Fibroblast of the aortic adventitia (primary cell): ENCODE results near the gene TBL1X. TPM values are rescaled to one million over a fixed set of nuclear protein-coding genes. Genes with fewer than 3 reads are reported as not detected.
A peak's percentile ranks its signal among the peaks of the same experiment; 100 is the strongest.

Experiments used
- DNase-seq: peaks from one replicate; pipeline ENCODE4 v3.0.0-alpha.2; 2010; ENCODE audit warnings: low read depth
- H3K4me3 ChIP-seq: 2 replicates; pipeline ENCODE4 v1.5.1; 2011; ENCODE audit warnings: low read depth, mild to moderate bottlenecking, control low read depth, low read length, moderate library complexity
- total RNA-seq: library from RNA; depleted of rRNA; stranded (reverse); fragments of >200 nt; gene quantifications from 2 replicates; pipeline ENCODE4 v1.2.3, GENCODE V29; 2012; ENCODE audit warnings: low replicate concordance
- TF ChIP-seq, protein P1 (sequence below): IDR thresholded peaks from 2 replicates; pipeline ENCODE4 v1.5.1; 2011; ENCODE audit warnings: mild to moderate bottlenecking, low read length, control low read depth, inconsistent platforms; ENCODE audit not compliant: insufficient read depth

The TBL1X gene
- total RNA-seq, 1 donor: 15.6 TPM

- DNase-seq: no peak
- TF ChIP-seq, protein P1, sequence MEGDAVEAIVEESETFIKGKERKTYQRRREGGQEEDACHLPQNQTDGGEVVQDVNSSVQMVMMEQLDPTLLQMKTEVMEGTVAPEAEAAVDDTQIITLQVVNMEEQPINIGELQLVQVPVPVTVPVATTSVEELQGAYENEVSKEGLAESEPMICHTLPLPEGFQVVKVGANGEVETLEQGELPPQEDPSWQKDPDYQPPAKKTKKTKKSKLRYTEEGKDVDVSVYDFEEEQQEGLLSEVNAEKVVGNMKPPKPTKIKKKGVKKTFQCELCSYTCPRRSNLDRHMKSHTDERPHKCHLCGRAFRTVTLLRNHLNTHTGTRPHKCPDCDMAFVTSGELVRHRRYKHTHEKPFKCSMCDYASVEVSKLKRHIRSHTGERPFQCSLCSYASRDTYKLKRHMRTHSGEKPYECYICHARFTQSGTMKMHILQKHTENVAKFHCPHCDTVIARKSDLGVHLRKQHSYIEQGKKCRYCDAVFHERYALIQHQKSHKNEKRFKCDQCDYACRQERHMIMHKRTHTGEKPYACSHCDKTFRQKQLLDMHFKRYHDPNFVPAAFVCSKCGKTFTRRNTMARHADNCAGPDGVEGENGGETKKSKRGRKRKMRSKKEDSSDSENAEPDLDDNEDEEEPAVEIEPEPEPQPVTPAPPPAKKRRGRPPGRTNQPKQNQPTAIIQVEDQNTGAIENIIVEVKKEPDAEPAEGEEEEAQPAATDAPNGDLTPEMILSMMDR: no peak
- no peak overlapping the region for H3K4me3 ChIP-seq
Observed at GRCh38 chrX:9657590-9658256, 192.9 kb downstream of the TBL1X start.

DNA sequence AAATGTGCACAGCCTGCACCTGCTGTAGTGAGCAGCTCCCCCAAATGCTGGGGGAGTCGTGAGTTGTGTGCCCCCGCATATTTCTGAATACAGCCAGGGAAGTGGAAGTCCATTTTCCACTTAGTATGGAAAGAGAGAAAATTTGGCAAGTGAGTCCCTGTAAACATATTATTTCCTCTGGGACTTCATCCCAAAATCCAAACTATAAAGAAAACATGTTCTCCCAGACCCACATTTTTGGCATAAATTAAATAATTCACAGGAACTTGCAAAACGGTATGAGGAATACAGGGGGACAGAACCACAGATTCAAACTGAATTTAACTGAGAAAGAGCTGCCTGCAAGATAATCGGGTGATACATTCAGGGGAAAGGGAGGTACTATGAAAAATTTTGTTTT, 193.6 kb downstream of the TBL1X start:
- H3K4me3 ChIP-seq: no peak overlapping the region
- DNase-seq: no peak
- TF ChIP-seq, protein P1: no peak

DNA sequence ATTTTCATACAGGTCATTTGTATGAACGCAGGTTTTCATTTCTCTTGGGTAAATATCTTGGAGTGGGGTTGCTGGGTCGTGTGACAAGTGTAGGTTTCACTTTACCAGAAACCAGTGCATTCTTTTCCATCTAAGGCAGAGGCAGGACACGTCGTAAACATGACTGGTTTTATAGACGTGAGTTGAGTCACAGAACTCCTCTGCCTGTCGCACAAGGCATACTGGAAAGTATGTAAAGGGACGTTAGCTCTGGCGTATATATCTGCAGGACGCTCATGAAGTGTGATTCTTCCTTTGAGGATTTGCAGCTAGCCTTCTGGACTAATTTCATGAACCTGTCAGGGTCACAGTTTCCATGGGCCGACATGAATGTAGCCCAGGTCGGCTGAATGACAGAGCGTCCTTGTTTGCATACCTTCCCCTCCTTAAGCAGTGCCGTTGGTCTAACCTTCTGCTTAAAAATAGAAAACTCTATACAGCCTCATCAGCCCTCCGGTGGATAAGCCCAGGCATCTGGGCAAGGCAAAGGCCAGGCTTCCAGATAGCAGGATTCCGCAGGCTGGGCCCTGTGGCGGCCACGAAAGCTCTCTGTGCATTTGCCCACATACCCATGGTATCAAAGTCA, 194.8 kb downstream of the TBL1X start:
- no peak for DNase-seq
- TF ChIP-seq, protein P1: no peak
- H3K4me3 ChIP-seq: no peak overlapping the region

DNA sequence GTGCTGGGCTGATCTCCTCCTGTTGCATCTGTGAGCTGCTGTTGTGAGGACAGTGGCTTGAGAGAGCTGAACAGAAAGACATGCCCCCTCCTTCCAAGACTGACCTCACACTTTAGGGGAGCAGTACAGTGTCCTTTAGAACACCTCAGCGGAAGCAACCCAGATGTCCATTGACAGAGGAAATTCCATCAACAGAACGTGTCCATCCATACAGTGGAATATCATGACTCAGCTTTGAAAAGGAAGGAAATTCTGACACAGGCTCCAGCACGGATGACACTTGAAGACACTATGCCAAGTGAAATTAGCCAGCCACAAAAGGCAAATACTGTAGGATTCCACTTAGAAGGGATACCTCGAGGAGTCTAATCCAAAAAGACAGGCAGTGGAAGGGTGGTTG, 197.3 kb downstream of the TBL1X start:
- no peak overlapping the region for H3K4me3 ChIP-seq
- DNase-seq: peak; percentile 13
- TF ChIP-seq, protein P1: no peak

- no peak overlapping the region for H3K4me3 ChIP-seq
- TF ChIP-seq, protein P1: no peak
- no peak for DNase-seq
Observed at GRCh38 chrX:9663216-9663615, 198.4 kb downstream of the TBL1X start.

DNA sequence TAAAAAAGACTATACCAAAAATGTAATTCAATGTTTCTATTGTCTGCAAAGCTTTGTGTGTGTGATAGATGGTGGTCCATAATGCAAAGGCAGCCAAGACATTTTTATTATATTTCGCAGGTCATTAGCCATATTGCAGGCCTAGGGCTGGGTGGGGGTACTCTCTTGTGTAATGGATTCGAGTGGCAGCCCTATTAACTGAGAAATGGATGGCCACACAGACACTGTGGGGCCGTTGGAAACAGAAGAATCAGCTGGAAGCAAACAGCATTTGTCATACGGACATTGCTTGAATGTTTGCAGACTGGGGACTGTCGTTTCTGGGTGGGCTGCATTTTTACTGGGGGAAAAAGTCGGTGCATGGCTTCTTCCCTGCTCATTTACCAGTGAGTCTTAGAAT, 199.4 kb downstream of the TBL1X start:
- TF ChIP-seq, protein P1: no peak
- no peak for DNase-seq
- H3K4me3 ChIP-seq: no peak overlapping the region

- no peak overlapping the region for H3K4me3 ChIP-seq
- TF ChIP-seq, protein P1: no peak
- peak; percentile 35 for DNase-seq
Observed at GRCh38 chrX:9665113-9665512, 200.3 kb downstream of the TBL1X start.
